Breast epithelium (tissue), 4 donors: ENCODE data around the gene PHACTR3. TPM values are rescaled to one million over a fixed set of nuclear protein-coding genes. Genes with fewer than 3 reads are reported as not detected.
A peak's percentile ranks its signal among the peaks of the same experiment; 100 is the strongest.

ENCODE experiments used
- DNase-seq, 2 donors: peaks; one replicate each; pipeline ENCODE4 v3.0.0-alpha.2; 2019; ENCODE audit warnings: low spot score in 2 of 2
- H3K27ac ChIP-seq, 2 donors: fragments of 200-600 bp; sonication (generic) in 1 of 2; one replicate each; pipeline ENCODE4 v1.5.1; 2016 to 2019; ENCODE audit warnings: mild to moderate bottlenecking in 1 of 2
- H3K27me3 ChIP-seq, 2 donors: fragments of 200-600 bp; sonication (generic) in 1 of 2; one replicate each; pipeline versions ENCODE4 v1.5.1 to v1.6.0; 2017 to 2019; ENCODE audit warnings: control low read depth in 1 of 2, mild to moderate bottlenecking in 1 of 2
- H3K36me3 ChIP-seq: fragments of 200-600 bp; one replicate; pipeline ENCODE4 v1.5.1; 2019
- H3K4me1 ChIP-seq, 2 donors: fragments of 200-600 bp; sonication (generic); one replicate each; pipeline ENCODE4 v1.5.1; 2016 to 2019; ENCODE audit warnings: control low read depth in 1 of 2
- H3K4me3 ChIP-seq, 3 donors: fragments of 200-600 bp; sonication (generic); 1 replicate in 2 of 3; 2 replicates in 1 of 3; pipeline ENCODE4 v1.5.1; 2016 to 2019; ENCODE audit warnings: mild to moderate bottlenecking in 3 of 3, moderate library complexity in 2 of 3
- H3K9me3 ChIP-seq, 2 donors: fragments of 200-600 bp; sonication (generic) in 1 of 2; one replicate each; pipeline ENCODE4 v1.5.1; 2016 to 2019; ENCODE audit warnings: control low read depth in 1 of 2
- POLR2A ChIP-seq: fragments of 450-650 bp; IDR thresholded peaks from one replicate; pipeline ENCODE4 v1.6.1; 2016; ENCODE audit warnings: antibody characterized with exemption, mild to moderate bottlenecking, moderate library complexity
- POLR2AphosphoS5 ChIP-seq, 3 donors: sonication (generic); formaldehyde crosslinking; IDR thresholded peaks; one replicate each; pipeline ENCODE4 v1.6.1; 2017; ENCODE audit warnings: antibody characterized with exemption in 3 of 3
- intact Hi-C: fragments of 100-400 bp; cut with DNase I; formaldehyde crosslinking; loops from one replicate; pipeline ENCODE4 v1.15.1; 2023; ENCODE audit warnings: low total_unique reads
- total RNA-seq, 3 donors: library from RNA; depleted of rRNA; stranded (reverse); fragments of >200 nt; gene quantifications; one replicate each; pipeline ENCODE4 v1.1.0, GENCODE V29; 2016
- TF ChIP-seq, protein P1 (sequence below), 3 donors: fragments of 450-650 bp; IDR thresholded peaks; one replicate each; pipeline ENCODE4 v1.5.1; 2016 to 2017; ENCODE audit warnings: antibody characterized with exemption in 3 of 3, mild to moderate bottlenecking in 3 of 3, moderate library complexity in 3 of 3

The PHACTR3 gene
- total RNA-seq, 3 donors from 2014 or later, result 0.16 to 0.33 (median 0.29) TPM

DNA sequence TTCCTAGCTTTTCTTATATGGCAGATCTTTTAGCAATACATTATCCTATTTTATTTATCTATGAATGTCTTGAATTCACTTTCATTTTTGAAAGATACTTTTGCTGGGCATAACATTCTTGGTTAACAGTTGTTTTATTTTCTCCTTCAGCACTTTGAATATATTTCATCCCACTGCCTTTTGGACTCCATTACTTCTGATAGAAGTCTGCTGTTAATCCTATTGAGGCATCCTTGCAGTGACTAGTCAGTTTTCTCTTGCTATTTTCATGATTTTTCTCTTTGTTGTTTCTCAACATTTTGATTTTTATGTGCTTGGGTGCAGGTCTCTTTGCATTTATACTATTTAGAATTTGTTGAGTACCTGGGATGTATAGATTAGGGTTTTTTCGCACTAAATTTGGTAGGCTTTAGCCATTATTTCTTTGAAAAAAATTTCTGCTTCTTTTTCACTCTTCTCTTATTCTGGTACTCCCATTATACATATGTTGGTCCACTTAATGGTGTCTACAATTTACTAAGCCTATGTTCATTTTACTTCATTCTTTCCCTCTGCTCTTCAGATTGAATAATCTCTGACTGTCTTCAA is 53.2 kb downstream of the PHACTR3 start:
- intact Hi-C loops, result no loop called here
- peaks cover 0 to 17% of the 10 kb centered on the region in 2 donors for H3K27me3 ChIP-seq

DNA sequence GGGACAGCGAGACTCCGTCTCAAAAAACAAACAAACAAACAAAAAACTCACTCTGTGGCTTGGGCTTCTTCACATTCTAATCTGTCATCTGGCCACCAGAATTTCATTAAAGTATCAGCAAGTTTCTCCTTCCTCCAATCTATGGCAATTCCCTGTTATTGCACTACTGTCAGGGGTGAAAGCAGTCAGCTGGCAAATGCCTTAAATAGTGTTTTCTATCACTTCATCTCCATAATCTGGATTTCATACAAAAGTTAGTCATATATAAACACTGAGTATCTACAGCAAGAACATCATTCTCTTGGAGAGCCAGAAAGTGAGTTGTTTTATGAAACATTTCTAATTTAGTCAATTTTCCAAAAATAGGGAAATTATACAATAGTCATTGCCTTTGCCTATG is 56.1 kb downstream of the PHACTR3 start:
- no peak for DNase-seq
- peaks cover 10 to 36% of the 10 kb centered on the region in 2 donors for H3K9me3 ChIP-seq
- intact Hi-C loops, result no loop called here
- TF ChIP-seq POLR2AphosphoS5 (IDR thresholded peaks at IDR 0.05) (no peak), POLR2A (no peak)
- TF ChIP-seq, protein P1, sequence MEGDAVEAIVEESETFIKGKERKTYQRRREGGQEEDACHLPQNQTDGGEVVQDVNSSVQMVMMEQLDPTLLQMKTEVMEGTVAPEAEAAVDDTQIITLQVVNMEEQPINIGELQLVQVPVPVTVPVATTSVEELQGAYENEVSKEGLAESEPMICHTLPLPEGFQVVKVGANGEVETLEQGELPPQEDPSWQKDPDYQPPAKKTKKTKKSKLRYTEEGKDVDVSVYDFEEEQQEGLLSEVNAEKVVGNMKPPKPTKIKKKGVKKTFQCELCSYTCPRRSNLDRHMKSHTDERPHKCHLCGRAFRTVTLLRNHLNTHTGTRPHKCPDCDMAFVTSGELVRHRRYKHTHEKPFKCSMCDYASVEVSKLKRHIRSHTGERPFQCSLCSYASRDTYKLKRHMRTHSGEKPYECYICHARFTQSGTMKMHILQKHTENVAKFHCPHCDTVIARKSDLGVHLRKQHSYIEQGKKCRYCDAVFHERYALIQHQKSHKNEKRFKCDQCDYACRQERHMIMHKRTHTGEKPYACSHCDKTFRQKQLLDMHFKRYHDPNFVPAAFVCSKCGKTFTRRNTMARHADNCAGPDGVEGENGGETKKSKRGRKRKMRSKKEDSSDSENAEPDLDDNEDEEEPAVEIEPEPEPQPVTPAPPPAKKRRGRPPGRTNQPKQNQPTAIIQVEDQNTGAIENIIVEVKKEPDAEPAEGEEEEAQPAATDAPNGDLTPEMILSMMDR (IDR thresholded peaks at IDR 0.05), result no peak
- no peak overlapping the region for H3K27ac ChIP-seq
- no peak overlapping the region for H3K4me3 ChIP-seq
- H3K4me1 ChIP-seq, result no peaks in the 10 kb centered on the region
- peaks cover 0 to 42% of the 10 kb centered on the region in 2 donors for H3K27me3 ChIP-seq
- H3K36me3 ChIP-seq, result no peaks in the 10 kb centered on the region

More for the DNA sequence above, 53.2 kb downstream of the PHACTR3 start:
- TF ChIP-seq POLR2A (no peak), POLR2AphosphoS5 (IDR thresholded peaks at IDR 0.05) (no peak)
- TF ChIP-seq, protein P1 (IDR thresholded peaks at IDR 0.05), result no peak
- Histone ChIP-seq H3K4me3 (no peak overlapping the region), H3K27ac (no peak overlapping the region), H3K36me3 (no peaks in the 10 kb centered on the region), H3K9me3 (peaks cover 10 to 39% of the 10 kb centered on the region in 2 donors), H3K4me1 (no peaks in the 10 kb centered on the region)
- DNase-seq, result no peak

DNA sequence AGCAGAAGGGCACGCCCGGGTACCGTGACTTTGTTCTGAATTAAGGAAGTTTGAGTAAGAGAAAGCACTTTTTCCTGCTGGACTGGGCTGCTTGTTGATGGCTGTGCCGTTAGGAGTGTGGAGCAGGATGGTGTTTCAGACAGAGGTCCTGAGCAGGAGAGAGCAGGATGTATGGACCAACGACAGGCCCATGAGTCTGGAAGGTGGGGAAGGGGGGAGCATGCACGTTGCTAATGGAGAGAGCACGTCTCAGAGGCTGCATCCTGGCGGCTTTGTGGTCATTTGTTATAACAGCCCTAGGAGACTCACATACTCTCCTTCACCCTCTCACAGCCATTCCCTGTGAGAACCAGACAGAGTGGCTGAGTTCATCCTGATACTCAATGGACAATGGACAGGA is 56.8 kb downstream of the PHACTR3 start:
- Histone ChIP-seq H3K36me3 (no peaks in the 10 kb centered on the region), H3K9me3 (peaks cover 10 to 29% of the 10 kb centered on the region in 2 donors), H3K27ac (no peak overlapping the region), H3K4me3 (no peak overlapping the region), H3K27me3 (peaks cover 0 to 49% of the 10 kb centered on the region in 2 donors), H3K4me1 (no peaks in the 10 kb centered on the region)
- intact Hi-C loops, result no loop called here
- peak in 1 of 2 donors; percentile 0 for DNase-seq
- TF ChIP-seq, protein P1 (IDR thresholded peaks at IDR 0.05), result no peak
- TF ChIP-seq POLR2AphosphoS5 (IDR thresholded peaks at IDR 0.05) (no peak), POLR2A (no peak)

DNA sequence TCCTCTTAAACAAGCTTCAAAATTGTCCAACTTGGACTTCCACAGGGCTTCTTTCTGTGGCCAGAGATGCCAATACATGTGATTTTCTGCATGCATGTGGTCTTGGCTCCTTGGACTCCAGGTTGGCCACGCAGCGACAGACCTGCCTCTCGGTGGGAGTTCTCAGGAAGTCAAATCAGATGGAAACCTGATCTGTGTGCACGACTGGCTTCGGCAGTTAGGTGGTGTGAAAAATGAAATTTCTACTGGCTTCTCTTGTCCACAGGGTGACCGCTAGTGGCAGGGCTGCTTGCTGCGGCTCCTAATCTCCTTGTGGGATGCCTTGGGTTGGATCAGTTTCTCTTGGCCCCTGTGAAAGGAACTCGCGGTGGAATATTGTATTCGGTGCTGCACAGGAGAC is 57.3 kb downstream of the PHACTR3 start:
- Histone ChIP-seq H3K4me3 (no peak overlapping the region), H3K4me1 (no peaks in the 10 kb centered on the region), H3K27ac (no peak overlapping the region), H3K36me3 (no peaks in the 10 kb centered on the region), H3K27me3 (peaks cover 0 to 53% of the 10 kb centered on the region in 2 donors), H3K9me3 (peaks cover 10 to 25% of the 10 kb centered on the region in 2 donors)
- intact Hi-C loops, result no loop called here
- DNase-seq, result peak in 1 of 2 donors; percentile 3
- TF ChIP-seq POLR2A (no peak), POLR2AphosphoS5 (IDR thresholded peaks at IDR 0.05) (no peak)
- TF ChIP-seq, protein P1 (IDR thresholded peaks at IDR 0.05), result no peak

DNA sequence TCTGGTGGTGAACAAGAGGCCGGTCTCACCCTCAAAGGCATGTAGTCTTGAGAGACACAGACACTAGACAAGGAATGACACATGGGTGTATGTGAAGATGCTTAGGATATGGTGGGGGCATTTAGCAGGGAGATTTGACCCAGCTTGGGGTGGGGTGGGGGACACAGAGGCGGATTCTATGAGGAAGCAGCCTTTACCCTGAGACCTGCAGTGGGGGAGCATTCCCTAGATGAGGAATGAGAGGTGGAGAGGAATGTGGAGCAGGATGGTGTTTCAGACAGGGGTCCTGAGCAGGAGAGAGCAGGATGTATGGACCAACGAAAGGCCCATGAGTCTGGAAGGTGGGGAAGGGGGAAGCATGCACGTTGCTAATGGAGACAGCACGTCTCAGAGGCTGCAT is 57.8 kb downstream of the PHACTR3 start:
- TF ChIP-seq POLR2AphosphoS5 (IDR thresholded peaks at IDR 0.05), result no peak
- TF ChIP-seq POLR2A, result no peak
- TF ChIP-seq, protein P1 (IDR thresholded peaks at IDR 0.05), result no peak
- Histone ChIP-seq H3K4me1 (no peaks in the 10 kb centered on the region), H3K27ac (no peak overlapping the region), H3K9me3 (peaks cover 10 to 19% of the 10 kb centered on the region in 2 donors), H3K27me3 (peaks cover 0 to 55% of the 10 kb centered on the region in 2 donors), H3K4me3 (no peak overlapping the region), H3K36me3 (no peaks in the 10 kb centered on the region)
- DNase-seq, result no peak
- intact Hi-C loops, result no loop called here
